Testis (tissue), 2 donors: Measurements from ENCODE around the gene STON2.

Experiments
- CTCF ChIP-seq, 3 experiments: fragments of 450-650 bp in 2 of 3; fragments of 200-600 bp in 1 of 3; sonication (generic) in 1 of 3; IDR thresholded peaks; one replicate each; pipeline ENCODE4 v1.5.1; 2016 to 2019; ENCODE audit warnings: antibody characterized with exemption in 3 of 3, mild to moderate bottlenecking in 2 of 3, moderate library complexity in 1 of 3
- POLR2A ChIP-seq: fragments of 450-650 bp; IDR thresholded peaks from one replicate; pipeline ENCODE4 v1.6.1; 2017; ENCODE audit warnings: antibody characterized with exemption, mild to moderate bottlenecking, moderate library complexity

- TF ChIP-seq POLR2A (no peak), CTCF (IDR thresholded peaks at IDR 0.05) (no peak)
Observed at GRCh38 chr14:81281332-81281731, 118.8 kb downstream of the STON2 start.
